OCI-M2 (cell line): ENCODE measurements around the gene PSMB8.
"Not testable (repeated sequence)": the region's sequence is repeated elsewhere in the genome, so short reads cannot be mapped to it uniquely, and the experiment has no call there.

ENCODE experiments used
- DNase-seq: peaks from one replicate; lab custom pipeline; 2025; ENCODE audit not compliant: unreplicated experiment; lab: John Stamatoyannopoulos, UW

Gene PSMB8

GRCh38 chr6:32843979-32844838 is at the start of gene PSMB8:
Gene PSMB8, minus strand, starts transcription at chr6:32844047. Its CDS starts 51 bp downstream, at chr6:32843996.
- DNase-seq, result peak; percentile 59

- DNase-seq, result no peak
These were observed 47.0 kb upstream of the PSMB8 start for GRCh38 chr6:32890831-32891230.

- no peak for DNase-seq
These were observed 45.7 kb upstream of the PSMB8 start for GRCh38 chr6:32889533-32889932.

GRCh38 chr6:32888576-32888975 is 44.7 kb upstream of the PSMB8 start:
- no peak for DNase-seq

GRCh38 chr6:32887616-32888015 is 43.8 kb upstream of the PSMB8 start:
- DNase-seq, result no peak

- DNase-seq, result no peak
These were observed 43.0 kb upstream of the PSMB8 start for GRCh38 chr6:32886681-32887383.

GRCh38 chr6:32885698-32886286 is 41.9 kb upstream of the PSMB8 start:
- peak; percentile 24 for DNase-seq

GRCh38 chr6:32883789-32884188 is 39.9 kb upstream of the PSMB8 start:
- DNase-seq, result no peak

GRCh38 chr6:32882879-32883250 is 39.0 kb upstream of the PSMB8 start:
- no peak for DNase-seq

GRCh38 chr6:32880962-32881361 is 37.1 kb upstream of the PSMB8 start:
- not testable (repeated sequence) for DNase-seq

- DNase-seq, result no peak
These were observed 35.8 kb upstream of the PSMB8 start for GRCh38 chr6:32879691-32880090.

GRCh38 chr6:32876603-32877002 is 32.8 kb upstream of the PSMB8 start:
- no peak for DNase-seq

GRCh38 chr6:32873947-32874346 is 30.1 kb upstream of the PSMB8 start:
- not testable (repeated sequence) for DNase-seq

- DNase-seq, result peak; percentile 48
These were observed 24.5 kb upstream of the PSMB8 start for GRCh38 chr6:32868257-32868788.

- DNase-seq, result no peak
These were observed 23.9 kb upstream of the PSMB8 start for GRCh38 chr6:32867554-32868256.

- no peak for DNase-seq
These were observed 23.2 kb upstream of the PSMB8 start for GRCh38 chr6:32867022-32867477.

GRCh38 chr6:32865724-32866443 is 22.0 kb upstream of the PSMB8 start:
- no peak for DNase-seq

GRCh38 chr6:32862725-32863124 is 18.9 kb upstream of the PSMB8 start:
- DNase-seq, result no peak

- DNase-seq, result no peak
These were observed 16.8 kb upstream of the PSMB8 start for GRCh38 chr6:32860674-32861073.

GRCh38 chr6:32858194-32858593 is 14.3 kb upstream of the PSMB8 start:
- DNase-seq, result no peak
